ENCODE results near the gene TRMT10A. TPM values are rescaled to one million over a fixed set of nuclear protein-coding genes. Genes with fewer than 3 reads are reported as not detected.

The TRMT10A gene
- total RNA-seq, 1 donor from 2014 or later = 9.1 TPM

DNA sequence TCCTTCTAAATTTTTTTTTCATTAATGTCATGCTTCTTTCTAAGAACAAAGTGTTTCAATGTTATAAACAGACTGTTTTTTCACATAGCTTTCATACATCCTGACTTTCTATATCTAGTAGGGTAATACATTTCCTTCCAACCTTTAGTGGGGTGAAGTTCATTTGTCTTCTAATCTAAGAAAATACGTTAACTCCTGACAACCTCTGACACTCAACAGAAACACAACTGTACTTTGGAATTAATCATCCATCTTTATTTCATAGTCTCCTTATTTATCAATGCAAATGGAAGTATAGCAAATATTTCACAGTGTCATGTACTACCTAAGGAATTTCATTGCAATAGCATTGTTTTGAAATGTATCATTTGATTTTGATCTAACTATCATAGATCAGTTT is 8.0 kb upstream of the TRMT10A start:
- Mint-ChIP-seq H3K9me3 (ENCODE audit: unreplicated experiment) (no peaks in the 10 kb centered on the region), H3K36me3 (ENCODE audit: unreplicated experiment) (no peaks in the 10 kb centered on the region), H3K27ac (ENCODE audit: unreplicated experiment) (no peak overlapping the region), H3K27me3 (ENCODE audit: unreplicated experiment) (peaks cover 2% of the 10 kb centered on the region), H3K4me3 (ENCODE audit: unreplicated experiment) (no peak overlapping the region), H3K4me1 (ENCODE audit: low read depth, unreplicated experiment) (no peaks in the 10 kb centered on the region)
- no peak for DNase-seq
- TF ChIP-seq CTCF (IDR thresholded peaks at IDR 0.05; ENCODE audit: partially characterized antibody, unreplicated experiment) = no peak

- H3K27me3 Mint-ChIP-seq (ENCODE audit: unreplicated experiment) = peaks cover 6% of the 10 kb centered on the region
- TF ChIP-seq CTCF (IDR thresholded peaks at IDR 0.05; ENCODE audit: partially characterized antibody, unreplicated experiment) = no peak
- no peak overlapping the region for H3K27ac Mint-ChIP-seq (ENCODE audit: unreplicated experiment)
- no peak for DNase-seq
- H3K4me3 Mint-ChIP-seq (ENCODE audit: unreplicated experiment) = peak overlapping the region; percentile 26
- H3K9me3 Mint-ChIP-seq (ENCODE audit: unreplicated experiment) = peaks cover 8% of the 10 kb centered on the region
- H3K4me1 Mint-ChIP-seq (ENCODE audit: low read depth, unreplicated experiment) = peaks cover 5% of the 10 kb centered on the region
- no peaks in the 10 kb centered on the region for H3K36me3 Mint-ChIP-seq (ENCODE audit: unreplicated experiment)
Observed at GRCh38 chr4:99564921-99565320, 1.1 kb upstream of the TRMT10A start.

DNA sequence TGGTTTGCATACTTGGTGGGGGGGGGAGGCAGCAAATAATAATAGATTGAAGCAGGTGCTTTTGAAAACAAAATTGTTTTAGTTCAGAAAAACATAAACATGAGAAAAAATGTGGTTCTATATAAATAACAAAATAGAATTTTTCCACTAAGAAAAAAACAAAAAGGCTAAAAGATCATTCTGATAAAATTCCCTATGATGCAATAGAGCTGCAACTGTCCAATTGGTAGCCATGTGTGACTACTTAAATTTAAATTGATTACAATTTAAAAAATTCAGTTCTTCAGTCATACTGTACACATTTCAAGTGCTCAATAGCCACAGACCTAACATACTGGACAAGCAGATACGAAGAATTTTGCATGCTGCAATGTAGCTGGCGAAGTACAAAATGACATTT is 11.0 kb downstream of the TRMT10A start:
- Mint-ChIP-seq H3K4me1 (ENCODE audit: low read depth, unreplicated experiment) (peaks cover 12% of the 10 kb centered on the region), H3K27me3 (ENCODE audit: unreplicated experiment) (no peaks in the 10 kb centered on the region), H3K9me3 (ENCODE audit: unreplicated experiment) (no peaks in the 10 kb centered on the region), H3K27ac (ENCODE audit: unreplicated experiment) (no peak overlapping the region), H3K36me3 (ENCODE audit: unreplicated experiment) (no peaks in the 10 kb centered on the region), H3K4me3 (ENCODE audit: unreplicated experiment) (no peak overlapping the region)
- no peak for DNase-seq
- TF ChIP-seq CTCF (IDR thresholded peaks at IDR 0.05; ENCODE audit: partially characterized antibody, unreplicated experiment) = no peak

- H3K4me1 Mint-ChIP-seq (ENCODE audit: low read depth, unreplicated experiment) = peaks cover 23% of the 10 kb centered on the region
Observed at GRCh38 chr4:99540277-99540939, 23.4 kb downstream of the TRMT10A start.

More at GRCh38 chr4:99540277-99540939, 23.4 kb downstream of the TRMT10A start:
- no peak overlapping the region for H3K27ac Mint-ChIP-seq (ENCODE audit: unreplicated experiment)
- peaks cover 6% of the 10 kb centered on the region for H3K36me3 Mint-ChIP-seq (ENCODE audit: unreplicated experiment)
- no peak overlapping the region for H3K4me3 Mint-ChIP-seq (ENCODE audit: unreplicated experiment)
- TF ChIP-seq CTCF (IDR thresholded peaks at IDR 0.05; ENCODE audit: partially characterized antibody, unreplicated experiment) = no peak
- no peak for DNase-seq
- peaks cover 11% of the 10 kb centered on the region for H3K27me3 Mint-ChIP-seq (ENCODE audit: unreplicated experiment)
- peaks cover 12% of the 10 kb centered on the region for H3K9me3 Mint-ChIP-seq (ENCODE audit: unreplicated experiment)

All from glutamatergic neuron (in vitro differentiated cells).